Astrocyte (in vitro differentiated cells and primary cell): ENCODE results near the gene CERKL.

ENCODE experiments used
- EZH2 ChIP-seq: IDR thresholded peaks from 2 replicates; pipeline ENCODE4 v1.6.1; 2012; ENCODE audit warnings: mild to moderate bottlenecking, low read length, inconsistent platforms; ENCODE audit not compliant: insufficient read depth
- TF ChIP-seq, protein P1 (sequence below): IDR thresholded peaks from 2 replicates; pipeline ENCODE4 v1.5.1; 2011; ENCODE audit warnings: low read depth, mild to moderate bottlenecking, inconsistent platforms, low read length, moderate library complexity; ENCODE audit not compliant: insufficient read depth

DNA sequence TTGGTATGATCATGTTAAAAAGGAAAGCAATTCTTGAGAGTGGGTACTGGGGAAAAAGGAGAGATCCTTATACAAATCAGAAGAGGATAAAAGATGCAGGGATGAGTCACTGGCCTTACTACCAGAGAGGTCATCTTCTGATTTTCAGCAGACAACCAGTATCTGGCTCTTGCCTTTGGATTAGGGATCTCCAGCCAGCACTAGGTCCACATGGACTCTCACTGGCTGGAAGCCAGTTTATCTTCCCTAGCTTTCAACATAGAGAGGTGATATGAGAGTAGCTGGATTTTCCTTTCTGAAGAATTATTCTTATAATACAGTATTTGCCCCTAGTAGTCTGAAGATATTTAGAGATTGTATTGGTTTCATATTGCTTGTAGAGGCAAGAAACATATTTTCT lies 30.2 kb downstream of the CERKL start:
- TF ChIP-seq, protein P1, sequence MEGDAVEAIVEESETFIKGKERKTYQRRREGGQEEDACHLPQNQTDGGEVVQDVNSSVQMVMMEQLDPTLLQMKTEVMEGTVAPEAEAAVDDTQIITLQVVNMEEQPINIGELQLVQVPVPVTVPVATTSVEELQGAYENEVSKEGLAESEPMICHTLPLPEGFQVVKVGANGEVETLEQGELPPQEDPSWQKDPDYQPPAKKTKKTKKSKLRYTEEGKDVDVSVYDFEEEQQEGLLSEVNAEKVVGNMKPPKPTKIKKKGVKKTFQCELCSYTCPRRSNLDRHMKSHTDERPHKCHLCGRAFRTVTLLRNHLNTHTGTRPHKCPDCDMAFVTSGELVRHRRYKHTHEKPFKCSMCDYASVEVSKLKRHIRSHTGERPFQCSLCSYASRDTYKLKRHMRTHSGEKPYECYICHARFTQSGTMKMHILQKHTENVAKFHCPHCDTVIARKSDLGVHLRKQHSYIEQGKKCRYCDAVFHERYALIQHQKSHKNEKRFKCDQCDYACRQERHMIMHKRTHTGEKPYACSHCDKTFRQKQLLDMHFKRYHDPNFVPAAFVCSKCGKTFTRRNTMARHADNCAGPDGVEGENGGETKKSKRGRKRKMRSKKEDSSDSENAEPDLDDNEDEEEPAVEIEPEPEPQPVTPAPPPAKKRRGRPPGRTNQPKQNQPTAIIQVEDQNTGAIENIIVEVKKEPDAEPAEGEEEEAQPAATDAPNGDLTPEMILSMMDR = no peak
- no peak for TF ChIP-seq EZH2
